AG08395 (cell line): ENCODE results near the gene TACR1.
"Not testable (repeated sequence)": the region's sequence is repeated elsewhere in the genome, so short reads cannot be mapped to it uniquely, and the experiment has no call there.

Source experiments
- DNase-seq: peaks from one replicate; pipeline ENCODE4 v3.0.0; 2012; ENCODE audit warnings: mixed read lengths, low spot score

TACR1 gene

GRCh38 chr2:75199428-75200011 lies at the start of gene TACR1:
TSS of gene TACR1 (minus strand) at chr2:75199520. CDS start at chr2:75198934, 586 bp downstream.
- DNase-seq = peak; percentile 77

- not testable (repeated sequence) for DNase-seq
These were observed 49.3 kb upstream of the TACR1 start for GRCh38 chr2:75248581-75248980.

- no peak for DNase-seq
These were observed 47.3 kb upstream of the TACR1 start for GRCh38 chr2:75246441-75247167.

- no peak for DNase-seq
These were observed 43.9 kb upstream of the TACR1 start for GRCh38 chr2:75243219-75243618.

DNA sequence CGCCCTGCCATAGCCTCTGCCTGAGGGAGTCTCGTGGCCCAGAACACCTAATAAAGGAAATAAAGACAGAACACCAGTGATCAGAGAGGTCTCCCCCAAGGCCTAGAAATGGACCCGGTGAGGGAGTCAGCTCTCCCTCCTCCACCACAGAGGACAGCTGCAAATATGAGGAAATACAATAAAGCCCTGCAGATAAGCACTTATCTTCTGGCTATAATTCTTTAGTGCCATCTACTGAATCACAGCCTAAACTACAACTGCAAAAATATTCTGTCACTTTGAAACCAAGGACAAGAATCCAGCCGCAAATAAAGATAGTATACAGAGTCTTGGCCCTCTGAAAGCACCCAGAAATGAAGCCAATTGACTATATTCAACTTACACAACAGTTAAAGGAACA lies 42.4 kb upstream of the TACR1 start:
- DNase-seq = no peak

DNA sequence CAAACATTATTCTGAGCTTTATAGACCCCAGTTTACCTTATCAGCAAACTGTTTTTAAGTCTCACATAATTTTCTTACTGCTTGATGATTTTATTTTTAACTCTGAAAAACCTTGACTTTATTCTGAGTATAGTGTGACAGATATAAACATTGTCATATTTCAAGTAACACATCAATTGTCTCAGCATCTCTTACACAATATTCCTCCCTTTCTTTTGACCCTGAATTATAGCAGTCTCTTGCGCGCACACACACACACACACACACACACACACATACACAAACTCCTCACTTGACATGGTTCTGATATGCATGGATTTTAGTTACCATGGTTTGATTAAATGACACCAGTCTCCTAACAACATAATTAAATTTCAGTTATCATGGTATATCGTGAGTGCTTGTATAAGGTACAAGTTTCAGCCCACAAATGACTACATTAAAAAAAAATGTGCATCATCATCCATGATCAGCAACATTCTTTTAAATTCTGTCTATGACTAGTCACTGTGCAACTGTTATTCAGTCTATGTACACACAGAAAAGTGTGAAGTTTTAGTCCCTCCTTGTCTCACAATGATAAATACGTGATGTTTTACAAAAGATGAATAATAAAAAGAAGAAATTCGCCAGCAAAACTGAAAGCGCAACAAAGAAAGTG lies 39.5 kb upstream of the TACR1 start:
- peak; percentile 41 for DNase-seq

DNA sequence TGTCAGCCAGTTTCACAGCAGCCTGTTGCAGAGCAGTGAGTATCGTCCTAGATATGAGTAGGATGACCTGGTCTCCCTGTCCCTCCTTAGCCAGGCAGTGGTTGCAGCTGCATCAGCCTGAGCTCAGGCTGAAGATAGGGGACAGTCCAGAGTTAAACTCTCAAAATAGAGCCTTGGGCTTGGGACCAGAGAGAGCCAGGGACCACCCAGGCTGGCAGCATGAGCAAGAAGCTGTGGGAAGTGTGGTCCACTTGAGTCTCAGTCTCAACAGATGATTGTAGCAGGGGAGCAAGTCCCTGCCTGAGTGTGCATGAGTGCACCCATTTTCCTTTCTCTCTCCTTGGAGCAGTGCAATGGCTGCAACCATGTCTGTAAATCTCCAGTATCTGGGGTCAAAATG lies 38.0 kb upstream of the TACR1 start:
- no peak for DNase-seq

- DNase-seq = no peak
These were observed 34.6 kb upstream of the TACR1 start for GRCh38 chr2:75233965-75234364.

DNA sequence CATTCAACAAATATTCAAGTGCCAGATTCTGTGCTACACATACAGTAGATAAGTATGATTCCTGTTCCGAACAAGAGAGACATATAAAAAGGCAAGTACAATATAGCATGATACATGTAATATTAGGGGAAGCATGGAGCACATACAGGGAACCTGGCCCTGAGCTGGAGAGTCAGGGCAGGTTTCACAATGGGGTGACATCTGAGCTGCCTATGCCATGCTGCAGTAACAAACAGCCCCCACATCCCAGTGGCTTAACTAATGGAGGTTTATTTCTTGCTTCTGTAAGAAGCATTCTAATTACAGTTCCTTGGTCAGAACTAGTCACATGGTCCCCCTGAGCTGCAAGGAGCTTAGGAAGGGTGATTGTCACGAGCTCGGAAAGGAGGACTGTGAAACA lies 27.3 kb upstream of the TACR1 start:
- no peak for DNase-seq

GRCh38 chr2:75226099-75226498 lies 26.8 kb upstream of the TACR1 start:
- no peak for DNase-seq

DNA sequence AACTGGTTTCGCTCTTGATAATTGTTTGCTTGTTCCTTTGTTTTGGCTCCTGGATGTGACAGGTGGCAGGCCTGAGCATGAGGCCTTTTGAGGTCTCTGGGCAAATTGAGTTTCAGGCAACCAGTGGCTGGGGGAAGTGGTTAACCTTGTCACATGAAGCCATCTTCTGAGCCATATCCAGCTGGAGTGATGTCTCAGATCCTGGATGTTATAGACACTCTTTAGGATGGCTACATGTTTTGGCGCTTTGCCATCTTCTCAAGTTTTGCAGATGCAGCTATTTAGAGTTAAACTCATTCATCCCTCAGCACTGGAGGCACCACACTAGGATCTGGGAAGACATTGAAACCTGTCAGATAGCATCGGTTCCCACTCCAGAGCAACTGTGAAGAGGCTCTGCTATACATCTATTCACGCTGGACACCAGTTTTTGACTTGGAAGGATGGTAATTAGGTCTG lies 25.3 kb upstream of the TACR1 start:
- no peak for DNase-seq

- DNase-seq = no peak
These were observed 23.2 kb upstream of the TACR1 start for GRCh38 chr2:75222527-75222926.

- DNase-seq = peak; percentile 75
These were observed 22.5 kb upstream of the TACR1 start for GRCh38 chr2:75221862-75222261.

GRCh38 chr2:75219213-75219612 lies 19.9 kb upstream of the TACR1 start:
- not testable (repeated sequence) for DNase-seq

- DNase-seq = no peak
These were observed 12.0 kb upstream of the TACR1 start for GRCh38 chr2:75211266-75211770.

DNA sequence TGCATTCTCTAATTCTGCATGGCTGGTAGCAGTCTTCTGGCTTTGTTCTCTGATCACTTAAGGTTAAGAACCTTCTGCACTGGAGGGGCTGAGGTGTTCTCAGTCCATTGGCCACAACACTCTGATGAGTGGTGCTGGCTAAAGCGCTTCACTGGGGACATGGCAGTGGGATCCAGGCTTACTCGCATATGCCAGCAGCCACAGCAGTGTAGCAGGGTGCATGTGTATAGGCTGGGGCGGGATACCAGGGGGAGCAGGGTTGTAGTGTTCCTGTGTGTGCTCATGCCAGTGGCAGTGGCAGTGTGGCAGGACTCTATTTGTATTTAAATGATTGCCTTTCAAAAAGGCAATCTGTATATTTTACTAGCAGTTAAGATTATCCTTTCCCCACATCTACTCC lies 11.1 kb upstream of the TACR1 start:
- DNase-seq = no peak

DNA sequence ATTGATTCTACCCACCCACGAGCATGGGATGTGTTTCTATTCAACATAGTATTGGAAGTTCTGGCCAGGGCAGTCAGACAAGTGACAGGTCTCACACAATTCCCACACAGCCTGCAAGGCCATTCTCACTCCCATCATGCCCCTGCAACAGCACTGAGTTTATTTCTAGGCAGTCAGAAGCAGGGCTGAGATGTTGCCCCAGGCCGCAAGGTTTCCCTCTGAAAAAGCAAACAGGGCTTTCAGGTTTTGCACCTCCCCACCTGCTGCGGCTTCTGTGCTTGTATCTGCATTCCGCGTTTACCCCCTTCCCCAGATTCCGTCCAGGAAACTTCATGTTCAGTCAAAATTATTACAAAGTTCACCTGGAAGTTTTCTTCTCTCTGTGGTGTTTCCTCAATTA lies 9.4 kb upstream of the TACR1 start:
- no peak for DNase-seq

DNA sequence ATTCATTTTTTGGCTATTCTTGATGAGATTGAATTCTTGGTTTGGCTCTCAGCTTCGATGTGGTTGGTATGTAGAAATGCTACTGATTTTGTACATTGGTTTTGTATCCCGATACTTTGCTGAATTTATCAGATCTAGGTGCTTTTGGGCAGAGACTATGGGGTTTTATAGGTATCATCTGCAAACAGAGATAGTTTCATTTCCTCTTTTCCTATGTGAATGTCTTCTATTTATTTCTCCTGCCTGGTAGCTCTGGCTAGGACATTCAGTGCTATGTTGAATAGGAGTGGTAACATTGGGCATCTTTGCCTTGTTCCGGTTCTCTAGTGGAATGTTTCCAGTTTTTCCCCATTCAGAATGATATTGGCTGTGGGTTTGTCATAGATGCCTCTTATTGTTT lies 5.5 kb upstream of the TACR1 start:
- DNase-seq = no peak

DNA sequence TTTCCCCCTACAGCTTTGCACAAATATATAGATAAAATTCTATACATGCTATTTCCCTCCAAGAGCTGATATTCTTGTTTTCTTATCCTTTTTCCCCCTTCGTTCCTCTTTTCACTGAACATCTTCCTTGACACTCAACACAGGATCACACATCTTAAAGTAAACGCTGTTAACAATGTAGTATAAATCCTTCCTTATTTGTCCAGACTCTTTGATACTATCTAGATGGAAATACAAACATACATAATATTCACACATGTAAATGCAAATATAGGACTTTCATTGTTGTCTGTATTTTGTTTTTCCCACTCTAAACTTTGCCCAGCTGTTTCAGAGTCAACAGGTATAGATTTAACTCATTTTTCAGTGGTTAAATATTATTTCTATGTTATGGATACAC lies 3.0 kb upstream of the TACR1 start:
- no peak for DNase-seq

DNA sequence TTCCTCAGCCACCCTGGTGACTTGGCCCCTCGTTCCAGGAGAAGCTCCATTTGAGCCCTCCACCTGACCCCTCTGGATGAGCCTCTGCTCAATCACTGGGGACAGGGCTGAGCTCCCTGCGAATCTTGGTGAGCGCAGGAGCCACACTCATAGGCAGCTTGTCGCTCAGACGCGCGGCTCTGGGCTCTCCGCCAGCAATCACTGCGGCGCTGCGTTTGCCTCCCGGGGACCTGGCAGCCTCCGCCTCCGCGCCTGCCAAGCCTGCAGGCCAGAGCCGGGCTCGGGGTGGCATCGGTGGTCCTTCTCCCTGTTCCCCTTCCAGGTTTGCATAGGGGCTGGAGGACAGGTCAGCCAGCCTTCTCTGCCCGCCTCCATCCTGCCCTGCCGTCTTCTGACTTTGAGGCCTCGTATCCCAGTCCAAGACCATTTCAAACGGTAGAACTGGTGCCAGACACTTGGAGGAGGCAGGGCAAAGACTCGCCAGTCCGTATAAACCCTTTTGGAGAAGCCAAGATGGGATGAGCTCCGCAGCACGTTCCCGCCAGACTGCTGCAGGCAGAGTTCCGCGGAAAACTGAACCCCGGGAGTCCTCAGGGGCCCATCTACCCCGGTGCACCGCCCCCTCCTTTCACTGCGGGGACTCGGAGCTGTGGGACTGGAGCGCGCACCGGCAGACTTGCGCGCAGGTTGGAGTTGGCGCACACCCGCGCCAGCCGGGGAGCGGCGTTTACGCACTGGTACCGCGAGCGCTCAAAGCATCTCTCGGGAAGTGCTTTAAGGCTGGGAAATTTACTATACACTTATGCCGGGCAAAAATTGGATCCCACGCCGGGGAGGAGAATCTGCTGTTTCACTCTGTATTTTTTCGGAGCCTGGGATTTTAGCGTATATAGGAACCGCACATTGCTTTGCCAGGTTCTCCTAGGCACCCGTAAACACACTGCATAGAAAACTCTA lies 1.1 kb upstream of the TACR1 start:
- peak; percentile 32 for DNase-seq

- DNase-seq = no peak
These were observed 4.1 kb downstream of the TACR1 start for GRCh38 chr2:75195076-75195691.
